ENCODE measurements around the gene BORCS8.

DNA sequence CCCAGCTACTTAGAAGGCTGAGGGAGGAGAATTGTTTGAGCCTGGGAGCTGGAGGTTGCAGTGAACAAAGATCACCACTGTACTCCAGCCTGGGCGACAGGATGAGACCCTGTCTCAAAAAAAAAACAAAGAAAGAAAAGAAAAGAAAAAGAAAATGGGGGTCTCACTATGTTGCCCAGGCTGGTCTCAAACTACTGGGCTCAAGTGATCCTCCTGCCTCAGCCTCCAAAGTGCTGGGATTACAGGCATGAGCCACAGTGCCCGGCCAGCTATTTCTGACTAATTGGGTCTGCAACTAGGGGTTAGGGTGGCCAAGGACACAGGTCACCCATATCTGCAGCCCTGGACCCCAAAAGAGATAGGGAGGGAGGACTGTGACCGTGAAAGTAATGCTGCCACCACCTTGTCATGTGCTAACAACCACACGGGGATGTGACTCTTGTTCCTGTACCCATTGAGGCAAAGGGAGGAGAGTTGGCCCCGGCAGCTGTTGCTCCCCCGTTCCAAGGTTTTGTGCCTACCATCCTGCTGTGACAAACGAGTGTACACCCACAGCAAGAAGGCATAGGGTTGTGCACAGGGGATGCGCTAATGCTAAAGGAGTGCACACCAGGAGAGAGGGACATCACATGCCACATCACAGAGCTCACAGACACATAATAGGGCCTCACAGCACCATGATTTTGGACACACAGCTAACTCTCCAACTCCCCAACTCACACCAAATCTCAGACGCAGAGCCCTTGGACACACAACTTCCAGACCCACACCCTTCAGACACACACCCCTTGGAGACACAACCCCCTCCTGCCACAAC, 22.5 kb downstream of the BORCS8 start:
- TF ChIP-seq CTCF (IDR thresholded peaks at IDR 0.05), result no peak
- TF ChIP-seq POLR2A (IDR thresholded peaks at IDR 0.05), result no peak
